ENCODE measurements around the gene SLC22A3.

- no peak for TF ChIP-seq CTCF (IDR thresholded peaks at IDR 0.05; ENCODE audit: low read depth, low read length, poor library complexity, severe bottlenecking)
- TF ChIP-seq EZH2phosphoT487 (IDR thresholded peaks at IDR 0.05; ENCODE audit: borderline replicate concordance, low read length), result no peak
Measured at GRCh38 chr6:160328447-160328846, 19.7 kb upstream of the SLC22A3 start.
